ENCODE results near the gene TTC39B. TPM values are rescaled to one million over a fixed set of nuclear protein-coding genes. Genes with fewer than 3 reads are reported as not detected.
"Not testable (repeated sequence)": the region's sequence is repeated elsewhere in the genome, so short reads cannot be mapped to it uniquely, and the experiment has no call there.

Gene TTC39B
- total RNA-seq, 3 donors from 2014 or later: 6.2 to 14.8 (median 14.4) TPM

- TF ChIP-seq CTCF (IDR thresholded peaks at IDR 0.05) (no peak), POLR2A (IDR thresholded peaks at IDR 0.05) (no peak), POLR2AphosphoS5 (IDR thresholded peaks at IDR 0.05) (no peak)
- H3K36me3 ChIP-seq: no peaks in the 10 kb centered on the region
- intact Hi-C loops (cut with DNase I; ENCODE audit: low total_unique reads): no loop called here
- no peak overlapping the region for H3K27ac ChIP-seq
- H3K9me3 ChIP-seq: no peaks in the 10 kb centered on the region
- no peak for DNase-seq (ENCODE audit: low spot score in 2 of 2)
- H3K4me1 ChIP-seq: no peaks in the 10 kb centered on the region
- no peak overlapping the region for H3K4me3 ChIP-seq
- H3K27me3 ChIP-seq: no peaks in the 10 kb centered on the region
Measured at GRCh38 chr9:15329539-15330109, 22.6 kb upstream of the TTC39B start.

GRCh38 chr9:15328946-15329345 lies 21.9 kb upstream of the TTC39B start:
- Histone ChIP-seq H3K27ac (no peak overlapping the region), H3K4me3 (no peak overlapping the region), H3K9me3 (no peaks in the 10 kb centered on the region), H3K4me1 (no peaks in the 10 kb centered on the region), H3K27me3 (no peaks in the 10 kb centered on the region), H3K36me3 (no peaks in the 10 kb centered on the region)
- no peak for TF ChIP-seq POLR2A (IDR thresholded peaks at IDR 0.05)
- no peak for TF ChIP-seq CTCF (IDR thresholded peaks at IDR 0.05)
- TF ChIP-seq POLR2AphosphoS5 (IDR thresholded peaks at IDR 0.05): no peak
- intact Hi-C loops (cut with DNase I; ENCODE audit: low total_unique reads): no loop called here
- DNase-seq (ENCODE audit: low spot score in 2 of 2): no peak

GRCh38 chr9:15322695-15323094 lies 15.7 kb upstream of the TTC39B start:
- H3K9me3 ChIP-seq: peaks cover 0 to 11% of the 10 kb centered on the region in 2 donors
- DNase-seq (ENCODE audit: low spot score in 2 of 2); intact Hi-C loops (cut with DNase I; ENCODE audit: low total_unique reads); H3K4me1 ChIP-seq; H3K27ac ChIP-seq; H3K4me3 ChIP-seq; H3K36me3 ChIP-seq; H3K27me3 ChIP-seq: not testable (repeated sequence)

GRCh38 chr9:15319661-15320060 lies 12.6 kb upstream of the TTC39B start:
- H3K27me3 ChIP-seq; DNase-seq (ENCODE audit: low spot score in 2 of 2); H3K4me3 ChIP-seq; H3K4me1 ChIP-seq; H3K27ac ChIP-seq; H3K36me3 ChIP-seq; intact Hi-C loops (cut with DNase I; ENCODE audit: low total_unique reads): not testable (repeated sequence)
- peaks cover 0 to 11% of the 10 kb centered on the region in 2 donors for H3K9me3 ChIP-seq

GRCh38 chr9:15317836-15318235 lies 10.8 kb upstream of the TTC39B start:
- DNase-seq (ENCODE audit: low spot score in 2 of 2): no peak
- intact Hi-C loops (cut with DNase I; ENCODE audit: low total_unique reads): no loop called here
- Histone ChIP-seq H3K27ac (no peak overlapping the region), H3K4me1 (no peaks in the 10 kb centered on the region), H3K36me3 (no peaks in the 10 kb centered on the region), H3K9me3 (peaks cover 0 to 1% of the 10 kb centered on the region in 2 donors), H3K27me3 (no peaks in the 10 kb centered on the region), H3K4me3 (no peak overlapping the region)
- no peak for TF ChIP-seq POLR2A (IDR thresholded peaks at IDR 0.05)
- TF ChIP-seq CTCF (IDR thresholded peaks at IDR 0.05): no peak
- no peak for TF ChIP-seq POLR2AphosphoS5 (IDR thresholded peaks at IDR 0.05)

- TF ChIP-seq POLR2AphosphoS5 (IDR thresholded peaks at IDR 0.05) (no peak), CTCF (IDR thresholded peaks at IDR 0.05) (no peak), POLR2A (IDR thresholded peaks at IDR 0.05) (no peak)
- intact Hi-C loops (cut with DNase I; ENCODE audit: low total_unique reads): no loop called here
- H3K9me3 ChIP-seq: no peaks in the 10 kb centered on the region
- H3K36me3 ChIP-seq: no peaks in the 10 kb centered on the region
- no peaks in the 10 kb centered on the region for H3K4me1 ChIP-seq
- H3K4me3 ChIP-seq: no peak overlapping the region
- no peaks in the 10 kb centered on the region for H3K27me3 ChIP-seq
- DNase-seq (ENCODE audit: low spot score in 2 of 2): no peak
- H3K27ac ChIP-seq: no peak overlapping the region
Measured at GRCh38 chr9:15311607-15312006, 4.6 kb upstream of the TTC39B start.
